Hematopoietic multipotent progenitor cell treated with erythropoietin and hydrocortisone succinate and interleukin-3 and kit ligand, for 8 days (in vitro differentiated cells): Measurements from ENCODE around the gene EREG.
"Not testable (repeated sequence)": the region's sequence is repeated elsewhere in the genome, so short reads cannot be mapped to it uniquely, and the experiment has no call there.

ENCODE experiments used
- DNase-seq: peaks from one replicate; pipeline ENCODE4 v3.0.0-alpha.2; 2015

EREG gene

DNA sequence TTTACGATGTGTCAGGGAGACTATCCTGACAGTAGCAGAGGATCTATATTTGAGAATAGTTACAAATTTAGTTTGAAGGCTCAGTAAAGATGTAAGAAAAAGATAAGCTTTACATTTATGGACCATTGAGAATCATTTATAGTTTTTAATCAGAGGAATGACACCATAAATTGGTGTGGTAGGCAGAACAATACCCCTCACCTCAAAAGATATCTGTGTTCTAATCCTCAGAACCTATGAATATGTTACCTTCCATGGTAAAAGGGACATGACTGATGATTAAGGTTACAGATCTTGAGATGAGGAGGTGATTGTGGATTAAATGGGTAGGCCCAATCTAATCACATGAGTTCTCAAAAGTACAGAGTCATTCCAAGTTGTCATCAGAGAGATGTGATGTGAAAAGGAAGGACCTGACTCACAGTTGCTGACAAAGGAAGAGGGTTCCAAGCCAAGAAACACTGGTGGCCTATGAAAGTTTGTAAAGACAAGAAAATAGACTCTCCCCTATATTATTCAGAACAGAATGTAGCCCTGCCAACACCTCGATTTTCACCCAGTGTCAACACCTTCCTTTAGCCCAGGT is 27.0 kb downstream of the EREG start:
- no peak for DNase-seq

DNA sequence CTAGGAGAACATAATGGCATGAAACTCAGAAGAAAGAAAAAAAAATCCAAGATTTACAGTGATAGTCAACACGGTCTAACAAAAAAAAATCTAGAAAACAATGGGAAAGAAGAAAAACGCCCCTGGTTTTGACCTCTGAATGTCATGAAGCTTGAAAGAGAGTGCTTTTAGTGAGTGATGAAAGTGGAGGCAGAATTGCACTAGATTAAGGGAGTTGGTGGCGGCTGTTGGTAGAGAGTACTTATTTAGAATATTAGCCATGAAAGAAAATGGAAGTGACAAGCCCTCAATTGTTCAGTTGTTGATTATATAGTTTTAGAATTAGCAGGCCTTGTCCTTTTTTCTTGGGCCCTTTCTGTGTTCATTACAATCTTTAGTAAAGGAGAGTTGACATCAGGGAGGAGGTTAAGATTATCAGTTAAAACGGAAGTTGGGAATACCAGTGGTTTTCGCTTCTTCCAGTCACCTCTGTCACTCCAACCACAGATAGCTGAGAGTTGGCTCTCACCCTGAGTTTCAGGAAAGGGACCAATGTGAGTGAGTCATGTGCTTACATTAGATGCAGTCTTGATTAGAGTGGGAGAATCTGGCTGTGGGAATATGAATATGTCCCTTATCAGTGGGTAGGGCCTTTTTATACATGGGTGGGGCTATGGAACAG is 29.7 kb downstream of the EREG start:
- peak; percentile 27 for DNase-seq

DNA sequence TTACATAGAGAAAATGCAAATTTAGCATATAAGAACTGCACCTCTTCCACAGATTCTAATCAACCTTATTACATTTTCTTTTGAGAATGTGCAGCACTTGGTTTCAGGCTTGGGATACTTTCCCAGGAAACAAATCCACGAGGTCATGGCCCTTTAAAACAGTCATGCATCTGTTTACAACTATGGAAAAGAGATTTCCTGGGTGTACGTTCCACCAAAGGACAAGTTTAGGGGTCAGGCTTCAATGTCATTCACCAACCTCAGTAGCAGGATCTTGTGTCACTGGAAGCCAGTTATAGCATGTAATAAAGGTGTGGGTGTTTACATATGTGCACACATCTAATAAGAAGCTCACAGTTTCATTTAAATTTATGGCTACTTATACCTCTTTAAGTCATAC is 30.7 kb downstream of the EREG start:
- no peak for DNase-seq

DNA sequence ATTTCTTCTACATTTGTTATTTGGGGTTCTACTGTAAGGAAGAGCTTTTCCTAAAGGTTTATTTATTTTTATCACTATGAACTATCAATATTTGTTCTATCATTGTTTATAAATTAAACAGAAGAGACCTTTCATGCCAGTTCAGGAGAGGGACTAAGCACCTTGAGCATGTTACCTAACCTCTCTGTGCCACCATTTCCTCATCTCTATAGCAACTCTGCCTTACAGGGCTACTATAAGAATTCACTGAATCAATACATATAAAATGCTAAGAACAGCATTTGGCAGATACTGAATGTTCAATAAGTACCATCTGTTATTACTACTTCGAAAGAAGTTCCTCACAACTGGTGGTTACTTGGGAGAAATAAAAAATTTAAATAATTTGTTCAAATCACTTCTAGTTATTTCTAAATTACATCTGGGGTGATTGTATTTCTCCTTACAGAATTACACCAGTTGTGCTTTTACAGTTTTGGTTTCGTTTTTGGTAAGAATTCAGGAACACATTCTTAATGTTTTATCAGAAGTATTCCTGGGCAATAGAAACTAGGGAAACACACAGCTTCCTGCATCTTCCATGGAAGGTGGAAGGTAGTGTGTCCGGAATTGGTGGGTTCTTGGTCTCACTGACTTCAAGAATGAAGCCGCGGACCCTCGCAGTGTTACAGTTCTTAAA is 32.9 kb downstream of the EREG start:
- peak; percentile 58 for DNase-seq

- DNase-seq = not testable (repeated sequence)
Observed at GRCh38 chr4:74398894-74399589, 34.1 kb downstream of the EREG start.

DNA sequence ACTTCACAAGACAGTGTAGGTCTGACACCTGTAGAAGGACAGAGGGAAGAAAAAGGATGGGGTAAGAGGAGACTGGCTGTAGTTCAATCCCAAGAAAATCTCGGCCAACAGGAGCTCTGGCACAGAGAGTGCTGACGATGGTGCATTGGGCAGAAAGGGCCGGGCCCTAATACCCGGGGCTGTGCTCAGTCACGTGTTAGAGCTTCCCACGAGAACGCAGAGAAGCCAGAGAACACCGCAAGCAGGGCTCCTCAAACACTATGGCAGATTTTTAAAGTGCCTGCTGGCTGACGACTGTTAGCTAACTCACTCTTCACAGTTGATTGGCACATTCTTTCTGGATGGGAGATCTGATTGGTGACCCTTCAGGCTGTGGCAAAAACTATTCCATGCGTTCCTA is 35.5 kb downstream of the EREG start:
- no peak for DNase-seq

DNA sequence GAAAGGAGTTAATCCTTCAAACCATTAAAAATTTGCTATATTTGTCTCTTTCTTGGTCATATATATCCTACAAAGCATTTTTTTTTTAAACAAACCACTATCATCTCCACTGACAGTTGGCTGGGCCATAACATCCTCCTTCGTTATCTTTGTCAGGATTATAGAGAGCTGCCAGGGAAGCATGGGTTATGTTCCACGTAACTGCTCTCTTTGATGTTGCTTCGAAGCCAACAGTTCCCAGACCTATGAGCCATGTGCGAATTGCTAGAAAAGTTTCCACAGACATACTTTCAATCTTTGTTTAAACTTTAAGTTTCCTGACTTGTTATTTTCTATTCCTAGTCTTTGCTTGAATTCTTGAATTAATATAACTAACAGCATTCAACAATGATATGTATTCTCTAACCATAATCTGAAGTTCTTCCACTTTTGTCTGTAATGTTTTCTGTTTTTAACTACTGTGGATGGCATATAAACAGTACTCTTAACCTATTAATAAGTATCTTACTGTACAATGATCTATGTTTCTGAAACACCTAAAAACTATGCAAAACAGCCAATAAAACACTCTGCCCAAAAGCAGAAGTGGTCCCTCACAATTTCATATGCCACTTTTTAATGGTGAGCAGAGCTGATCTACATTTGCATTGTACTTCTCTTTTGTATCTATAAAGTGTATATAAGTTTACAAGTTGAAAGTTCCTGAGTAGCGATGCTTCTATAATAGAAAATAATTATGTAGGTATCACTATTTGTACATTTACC is 37.9 kb downstream of the EREG start:
- no peak for DNase-seq

- DNase-seq = no peak
Observed at GRCh38 chr4:74407891-74408290, 42.9 kb downstream of the EREG start.

DNA sequence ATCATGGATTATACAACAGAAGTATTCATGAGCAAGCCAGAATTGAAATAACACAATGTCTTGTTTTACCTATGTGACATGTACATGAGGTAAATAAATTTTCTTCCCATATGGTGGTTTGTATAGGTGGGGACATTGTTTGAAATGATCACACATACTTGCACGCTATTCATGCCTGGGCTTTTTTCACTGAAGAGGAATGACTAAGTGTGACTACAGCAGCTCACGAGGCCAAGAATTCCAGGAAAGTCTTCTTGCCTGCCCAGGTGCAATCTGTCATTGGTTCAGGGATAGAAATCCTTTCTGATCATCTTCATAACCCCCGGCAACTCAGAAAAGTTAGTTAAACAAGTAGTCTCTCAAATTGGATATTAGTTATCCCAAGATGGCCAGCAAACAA is 43.7 kb downstream of the EREG start:
- DNase-seq = no peak

GRCh38 chr4:74410272-74410671 is 45.3 kb downstream of the EREG start:
- DNase-seq = no peak

DNA sequence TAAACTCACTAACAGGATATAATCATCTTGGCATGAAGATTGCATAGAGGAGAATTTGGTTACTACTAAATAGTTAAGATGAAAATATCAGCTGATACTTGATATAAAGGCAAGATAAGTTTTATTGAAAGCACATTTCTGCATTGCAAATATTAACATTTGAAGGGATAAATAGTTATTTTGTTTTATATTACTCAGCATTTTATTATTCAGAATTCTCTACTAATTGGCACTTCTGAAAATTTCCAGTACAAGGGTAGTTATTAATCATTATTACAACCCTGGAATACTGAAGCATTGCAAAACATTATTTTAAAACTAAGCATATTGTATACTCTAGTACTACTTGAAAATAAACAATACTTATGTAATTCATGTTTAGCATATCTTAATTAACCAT is 47.3 kb downstream of the EREG start:
- DNase-seq = no peak

DNA sequence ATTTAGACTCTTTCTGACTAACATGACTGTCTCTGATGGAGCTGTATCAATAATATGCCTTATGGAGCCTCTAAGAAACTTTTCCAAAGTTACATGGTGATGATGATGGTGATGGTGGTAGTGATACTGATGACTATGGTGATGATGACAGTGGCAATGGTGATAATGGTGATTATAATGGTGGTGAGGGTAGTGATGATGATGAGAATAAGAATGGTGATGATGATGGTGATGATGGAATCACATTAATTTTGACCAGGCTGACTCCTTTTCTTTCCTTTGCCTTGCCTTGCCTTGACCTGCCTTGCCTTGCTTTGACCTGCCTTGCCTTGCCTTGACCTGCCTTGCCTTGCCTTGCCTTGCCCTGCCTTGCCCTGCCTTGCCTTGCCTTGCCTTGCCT is 48.3 kb downstream of the EREG start:
- no peak for DNase-seq

GRCh38 chr4:74414149-74414809 is 49.3 kb downstream of the EREG start:
- DNase-seq = no peak

- DNase-seq = no peak
Observed at GRCh38 chr4:74415602-74416300, 50.8 kb downstream of the EREG start.

DNA sequence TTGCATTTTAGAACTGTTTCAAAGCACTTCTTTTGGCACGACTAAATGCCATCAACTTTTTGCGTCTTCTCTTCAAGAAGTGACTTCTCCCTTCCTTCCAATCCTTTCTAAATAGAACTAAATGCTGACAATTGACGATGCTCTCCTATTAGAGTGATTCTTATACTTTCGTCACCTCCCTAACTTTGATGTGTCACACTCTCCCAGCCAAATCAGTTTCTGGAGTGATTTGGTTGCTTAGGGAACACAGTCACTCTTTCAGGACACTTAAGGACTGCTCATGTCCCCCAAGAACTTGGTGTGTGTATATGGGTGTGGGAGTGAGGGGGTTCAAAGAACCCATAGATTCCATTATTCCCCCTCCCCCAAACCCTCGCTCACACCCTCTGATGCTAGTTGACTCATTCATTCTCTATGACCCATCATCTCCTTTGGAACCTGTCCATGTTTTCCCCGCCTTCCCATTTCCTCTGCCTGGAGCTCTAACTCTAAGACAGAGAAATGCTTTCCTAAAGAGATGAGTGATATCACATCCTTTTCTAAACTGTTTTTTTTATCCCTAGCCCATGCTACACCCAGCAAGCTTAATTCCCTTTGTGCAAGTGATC is 53.2 kb downstream of the EREG start:
- DNase-seq = no peak

GRCh38 chr4:74420863-74421262 is 55.9 kb downstream of the EREG start:
- DNase-seq = no peak

- peak; percentile 71 for DNase-seq
Observed at GRCh38 chr4:74423104-74423503, 58.2 kb downstream of the EREG start.

DNA sequence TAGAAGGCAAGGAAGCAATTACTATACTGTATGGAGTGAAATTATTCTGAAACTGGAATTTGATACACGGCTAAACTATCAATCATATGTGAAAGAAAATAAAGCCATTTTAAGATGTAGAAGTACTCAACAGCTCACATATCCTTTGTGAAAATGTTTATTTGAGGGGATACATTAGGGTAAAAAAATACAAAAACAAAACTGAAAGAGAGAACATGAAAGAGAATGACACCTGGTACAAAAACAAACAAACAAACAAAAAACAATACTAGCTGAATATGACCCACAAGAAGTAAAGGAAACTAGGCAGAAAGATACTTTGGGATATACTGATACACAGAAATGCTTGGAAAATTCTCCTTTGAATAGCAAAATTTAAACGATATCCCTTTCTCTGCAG is 59.2 kb downstream of the EREG start:
- DNase-seq = no peak

DNA sequence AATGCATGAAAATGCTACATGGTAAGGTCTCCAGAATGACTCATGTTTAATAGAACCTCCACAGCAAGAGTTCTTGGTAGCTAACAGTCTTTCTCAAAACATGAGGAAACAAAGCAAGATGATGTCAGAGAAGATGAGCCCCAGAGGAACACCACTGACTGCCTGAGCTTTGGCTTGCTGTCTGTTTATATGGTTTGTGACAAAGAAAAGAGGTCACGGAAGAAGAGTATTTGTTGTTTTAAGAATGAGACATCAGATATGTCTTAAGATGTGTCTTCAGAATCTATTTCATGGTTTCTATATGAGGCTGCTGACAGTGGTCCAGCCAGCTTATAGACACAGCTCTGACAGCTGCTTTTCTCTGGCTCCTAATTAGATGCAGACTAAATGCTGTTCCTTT is 61.2 kb downstream of the EREG start:
- no peak for DNase-seq

DNA sequence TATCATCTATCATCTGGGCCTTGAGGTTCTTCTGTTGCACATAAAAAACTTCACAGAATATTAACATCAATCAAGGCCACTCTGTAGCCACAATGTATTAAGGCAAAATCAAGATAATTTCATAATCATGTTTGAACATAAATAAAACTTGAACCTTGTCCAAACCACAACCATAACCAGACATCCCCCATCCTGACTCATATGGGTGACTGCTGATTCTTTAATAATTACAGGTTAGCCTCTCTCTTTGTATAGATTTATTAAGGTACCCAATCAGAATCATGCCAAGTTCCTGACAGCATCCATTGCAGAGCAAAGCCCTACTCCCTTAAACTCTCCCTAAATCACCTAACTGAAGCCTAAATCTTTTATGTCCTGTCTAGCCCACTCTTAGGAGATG is 63.3 kb downstream of the EREG start:
- peak; percentile 73 for DNase-seq

- DNase-seq = peak; percentile 73
Observed at GRCh38 chr4:74431113-74431826, 66.3 kb downstream of the EREG start.
